ENCODE data around the gene HELT. TPM values are rescaled to one million over a fixed set of nuclear protein-coding genes. Genes with fewer than 3 reads are reported as not detected.

HELT gene
- total RNA-seq, 1 experiment from 2014 or later = 0.28 TPM

DNA sequence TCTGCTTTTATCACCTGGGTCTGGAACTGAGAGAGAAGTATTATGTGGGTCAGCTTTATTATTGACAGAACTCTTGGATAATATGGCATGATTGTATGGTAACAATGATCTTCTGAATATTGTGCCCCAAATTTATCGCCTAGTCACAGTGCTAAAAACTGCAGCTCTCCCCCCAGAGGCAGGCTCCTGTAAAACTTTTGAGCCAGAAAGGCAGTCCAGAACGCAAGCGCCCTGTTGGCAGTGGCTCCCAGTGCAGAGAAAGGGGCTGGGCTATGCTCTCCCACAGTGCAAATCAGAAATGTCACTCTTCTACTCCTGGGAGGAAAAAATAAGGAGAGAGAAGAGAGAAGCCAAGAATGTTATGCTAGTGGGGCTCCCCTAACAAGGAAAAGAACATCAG, 50.5 kb downstream of the HELT start:
- Mint-ChIP-seq H3K4me3 (no peak overlapping the region), H3K27ac (no peak overlapping the region), H3K4me1 (peaks cover 30% of the 10 kb centered on the region), H3K9me3 (no peaks in the 10 kb centered on the region), H3K36me3 (no peaks in the 10 kb centered on the region), H3K27me3 (ENCODE audit: low read depth) (no peaks in the 10 kb centered on the region)
- peak; percentile 96 for ATAC-seq
- no peak for TF ChIP-seq GRHL2 (CRISPR knock-in tag; IDR thresholded peaks at IDR 0.05; ENCODE audit: insufficient replicate concordance, severe bottlenecking)
- no peak for TF ChIP-seq HMGA2 (CRISPR knock-in tag; IDR thresholded peaks at IDR 0.05)
- TF ChIP-seq NR1H2 (CRISPR knock-in tag; IDR thresholded peaks at IDR 0.05) = no peak
- TF ChIP-seq, protein P1, sequence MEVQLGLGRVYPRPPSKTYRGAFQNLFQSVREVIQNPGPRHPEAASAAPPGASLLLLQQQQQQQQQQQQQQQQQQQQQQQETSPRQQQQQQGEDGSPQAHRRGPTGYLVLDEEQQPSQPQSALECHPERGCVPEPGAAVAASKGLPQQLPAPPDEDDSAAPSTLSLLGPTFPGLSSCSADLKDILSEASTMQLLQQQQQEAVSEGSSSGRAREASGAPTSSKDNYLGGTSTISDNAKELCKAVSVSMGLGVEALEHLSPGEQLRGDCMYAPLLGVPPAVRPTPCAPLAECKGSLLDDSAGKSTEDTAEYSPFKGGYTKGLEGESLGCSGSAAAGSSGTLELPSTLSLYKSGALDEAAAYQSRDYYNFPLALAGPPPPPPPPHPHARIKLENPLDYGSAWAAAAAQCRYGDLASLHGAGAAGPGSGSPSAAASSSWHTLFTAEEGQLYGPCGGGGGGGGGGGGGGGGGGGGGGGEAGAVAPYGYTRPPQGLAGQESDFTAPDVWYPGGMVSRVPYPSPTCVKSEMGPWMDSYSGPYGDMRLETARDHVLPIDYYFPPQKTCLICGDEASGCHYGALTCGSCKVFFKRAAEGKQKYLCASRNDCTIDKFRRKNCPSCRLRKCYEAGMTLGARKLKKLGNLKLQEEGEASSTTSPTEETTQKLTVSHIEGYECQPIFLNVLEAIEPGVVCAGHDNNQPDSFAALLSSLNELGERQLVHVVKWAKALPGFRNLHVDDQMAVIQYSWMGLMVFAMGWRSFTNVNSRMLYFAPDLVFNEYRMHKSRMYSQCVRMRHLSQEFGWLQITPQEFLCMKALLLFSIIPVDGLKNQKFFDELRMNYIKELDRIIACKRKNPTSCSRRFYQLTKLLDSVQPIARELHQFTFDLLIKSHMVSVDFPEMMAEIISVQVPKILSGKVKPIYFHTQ (CRISPR knock-in tag; IDR thresholded peaks at IDR 0.05) = no peak
- no peak for TF ChIP-seq ZNF396 (CRISPR knock-in tag; IDR thresholded peaks at IDR 0.05; ENCODE audit: borderline replicate concordance)
- TF ChIP-seq SMAD3 (CRISPR knock-in tag; IDR thresholded peaks at IDR 0.05; ENCODE audit: borderline replicate concordance) = no peak
- no peak for TF ChIP-seq ZBTB21 (CRISPR knock-in tag; IDR thresholded peaks at IDR 0.05; ENCODE audit: borderline replicate concordance)
- TF ChIP-seq GTF2I (CRISPR knock-in tag; conservative IDR thresholded peaks at IDR 0.05) = no peak
- no peak for TF ChIP-seq IRF2 (CRISPR knock-in tag; IDR thresholded peaks at IDR 0.05; ENCODE audit: borderline replicate concordance, low read depth)
- no peak for TF ChIP-seq ZNF138 (CRISPR knock-in tag; conservative IDR thresholded peaks at IDR 0.05)
- TF ChIP-seq PRRX2 (CRISPR knock-in tag; IDR thresholded peaks at IDR 0.05) = no peak
- no peak for TF ChIP-seq MYBL2 (CRISPR knock-in tag; IDR thresholded peaks at IDR 0.05)
- no peak for TF ChIP-seq TCF7 (CRISPR knock-in tag; IDR thresholded peaks at IDR 0.05; ENCODE audit: low read depth)
- TF ChIP-seq ZNF219 (CRISPR knock-in tag; IDR thresholded peaks at IDR 0.05; ENCODE audit: borderline replicate concordance) = no peak
- ChIA-PET CTCF (interaction anchor here (1.0 kb wide), 1 partner anchor 64 kb away, joined by 4 read pairs; no protein-coding TSS in a partner anchor), POLR2A (interaction anchor here (0.6 kb wide), 1 partner anchor 9 kb away, joined by 4 read pairs; no protein-coding TSS in a partner anchor)
- peak; percentile 38 for DNase-seq (ENCODE audit: low spot score)

Other genes with a start within 250 kb of the HELT start
- 5.1 to 6.6 TPM (median 5.9 TPM) in 3 replicates for gene ACSL1, start 192.5 kb upstream of the HELT start, total RNA-seq (2021)
- 40.2 to 44.6 TPM (median 43.9 TPM) in 3 replicates for gene SLC25A4, start 124.8 kb downstream of the HELT start, total RNA-seq (2021)
- gene CFAP97, start 185.5 kb downstream of the HELT start, total RNA-seq (2021) = 35.2 to 40.3 TPM (median 36.1 TPM) in 3 replicates
- gene SNX25, start 191.1 kb downstream of the HELT start, total RNA-seq (2021) = 16.9 to 20.9 TPM (median 19.1 TPM) in 3 replicates